GM12878 (cell line): Measurements from ENCODE around the gene PRR13. TPM values are rescaled to one million over a fixed set of nuclear protein-coding genes. Genes with fewer than 3 reads are reported as not detected.
A peak's percentile ranks its signal among the peaks of the same experiment; 100 is the strongest.

Source experiments
- CHD2 ChIP-seq: IDR thresholded peaks from 2 replicates; pipeline ENCODE4 v1.6.1; 2011; ENCODE audit warnings: low read depth, low read length, improper control_type of control experiment, borderline replicate concordance
- FOS ChIP-seq: IDR thresholded peaks from 3 replicates; pipeline ENCODE4 v1.6.1; 2011; ENCODE audit warnings: borderline replicate concordance; ENCODE audit not compliant: insufficient read length; ENCODE audit errors: extremely low read depth
- HDGF ChIP-seq: fragments of 450-650 bp; IDR thresholded peaks from 2 replicates; pipeline ENCODE4 v1.6.1; 2016; ENCODE audit warnings: antibody characterized with exemption
- JUNB ChIP-seq: IDR thresholded peaks from 2 replicates; pipeline ENCODE4 v1.6.1; 2016; ENCODE audit warnings: antibody characterized with exemption, mild to moderate bottlenecking
- SMC3 ChIP-seq: IDR thresholded peaks from 2 replicates; pipeline ENCODE4 v1.6.1; 2011; ENCODE audit warnings: low read length, improper control_type of control experiment, borderline replicate concordance
- ZBED1 ChIP-seq: IDR thresholded peaks from 2 replicates; pipeline ENCODE4 v1.6.1; 2016; ENCODE audit warnings: borderline replicate concordance
- ZNF687 ChIP-seq: fragments of 450-650 bp; IDR thresholded peaks from 2 replicates; pipeline ENCODE4 v1.6.1; 2017; ENCODE audit warnings: mild to moderate bottlenecking, moderate library complexity
- polyA plus RNA-seq, 11 experiments: library from polyadenylated mRNA; depleted of rRNA in 4 of 11; unstranded in 6 of 11; stranded (reverse) in 5 of 11; fragments of >200 nt; fragmentation: Nextera tagmentation in 4 of 11; fragmentation: Illumina TruSeq in 1 of 11; extraction: Ambion mirVana in 4 of 11; extraction: Trizol in 1 of 11; gene quantifications; 1 replicate in 1 of 11; 2 replicates in 10 of 11; pipeline versions ENCODE4 v1.2.1 to v1.2.3, GENCODE V29; 2011 to 2016; ENCODE audit warnings: inconsistent platforms in 2 of 11, missing spikeins in 2 of 11, low read depth in 1 of 11
- total RNA-seq, 4 experiments: library from RNA; depleted of rRNA in 3 of 4; stranded (reverse); fragments of >200 nt in 3 of 4; fragmentation: Illumina TruSeq in 1 of 4; extraction: Trizol in 1 of 4; gene quantifications; 2 replicates each; pipeline versions ENCODE4 v1.2.1 to v1.2.3, GENCODE V29; 2013 to 2021
- TF ChIP-seq, protein P1 (sequence below): fragments of 450-650 bp; IDR thresholded peaks from 2 replicates; pipeline ENCODE4 v1.6.1; 2016; ENCODE audit warnings: mild to moderate bottlenecking
- TF ChIP-seq, protein P2 (sequence below): fragments of 150-350 bp; IDR thresholded peaks from 2 replicates; pipeline ENCODE4 v1.6.1; 2014; ENCODE audit warnings: mild to moderate bottlenecking, low read depth, low read length
- TF ChIP-seq, protein P3 (sequence below): fragments of 450-650 bp; IDR thresholded peaks from 2 replicates; pipeline ENCODE4 v1.6.1; 2018; ENCODE audit warnings: mild to moderate bottlenecking, low read depth, moderate library complexity; ENCODE audit not compliant: partially characterized antibody
- TF ChIP-seq, protein P4 (sequence below): IDR thresholded peaks from 2 replicates; pipeline ENCODE4 v1.6.1; 2012; ENCODE audit warnings: mild to moderate bottlenecking, low read depth, low read length

The PRR13 gene
- total and polyA plus RNA-seq, 10 of the 15 experiments (the other 5 are each of a cell fraction or from before 2014, with no cell fraction given) = 94.2 to 462 (median 276) TPM

GRCh38 chr12:53452159-53453077 is 10.9 kb downstream of the PRR13 start (continued):
- TF ChIP-seq ZNF687 (0 out of 2 replicates have a peak, but pooled peaks have one; percentile 40), FOS (no peak), CHD2 (peak; percentile 84), JUNB (no peak), HDGF (no peak), ZBED1 (no peak), SMC3 (no peak)
- TF ChIP-seq, protein P1, sequence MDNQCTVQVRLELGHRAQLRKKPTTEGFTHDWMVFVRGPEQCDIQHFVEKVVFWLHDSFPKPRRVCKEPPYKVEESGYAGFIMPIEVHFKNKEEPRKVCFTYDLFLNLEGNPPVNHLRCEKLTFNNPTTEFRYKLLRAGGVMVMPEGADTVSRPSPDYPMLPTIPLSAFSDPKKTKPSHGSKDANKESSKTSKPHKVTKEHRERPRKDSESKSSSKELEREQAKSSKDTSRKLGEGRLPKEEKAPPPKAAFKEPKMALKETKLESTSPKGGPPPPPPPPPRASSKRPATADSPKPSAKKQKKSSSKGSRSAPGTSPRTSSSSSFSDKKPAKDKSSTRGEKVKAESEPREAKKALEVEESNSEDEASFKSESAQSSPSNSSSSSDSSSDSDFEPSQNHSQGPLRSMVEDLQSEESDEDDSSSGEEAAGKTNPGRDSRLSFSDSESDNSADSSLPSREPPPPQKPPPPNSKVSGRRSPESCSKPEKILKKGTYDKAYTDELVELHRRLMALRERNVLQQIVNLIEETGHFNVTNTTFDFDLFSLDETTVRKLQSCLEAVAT = no peak
- TF ChIP-seq, protein P2, sequence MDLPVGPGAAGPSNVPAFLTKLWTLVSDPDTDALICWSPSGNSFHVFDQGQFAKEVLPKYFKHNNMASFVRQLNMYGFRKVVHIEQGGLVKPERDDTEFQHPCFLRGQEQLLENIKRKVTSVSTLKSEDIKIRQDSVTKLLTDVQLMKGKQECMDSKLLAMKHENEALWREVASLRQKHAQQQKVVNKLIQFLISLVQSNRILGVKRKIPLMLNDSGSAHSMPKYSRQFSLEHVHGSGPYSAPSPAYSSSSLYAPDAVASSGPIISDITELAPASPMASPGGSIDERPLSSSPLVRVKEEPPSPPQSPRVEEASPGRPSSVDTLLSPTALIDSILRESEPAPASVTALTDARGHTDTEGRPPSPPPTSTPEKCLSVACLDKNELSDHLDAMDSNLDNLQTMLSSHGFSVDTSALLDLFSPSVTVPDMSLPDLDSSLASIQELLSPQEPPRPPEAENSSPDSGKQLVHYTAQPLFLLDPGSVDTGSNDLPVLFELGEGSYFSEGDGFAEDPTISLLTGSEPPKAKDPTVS = no peak
- TF ChIP-seq, protein P3, sequence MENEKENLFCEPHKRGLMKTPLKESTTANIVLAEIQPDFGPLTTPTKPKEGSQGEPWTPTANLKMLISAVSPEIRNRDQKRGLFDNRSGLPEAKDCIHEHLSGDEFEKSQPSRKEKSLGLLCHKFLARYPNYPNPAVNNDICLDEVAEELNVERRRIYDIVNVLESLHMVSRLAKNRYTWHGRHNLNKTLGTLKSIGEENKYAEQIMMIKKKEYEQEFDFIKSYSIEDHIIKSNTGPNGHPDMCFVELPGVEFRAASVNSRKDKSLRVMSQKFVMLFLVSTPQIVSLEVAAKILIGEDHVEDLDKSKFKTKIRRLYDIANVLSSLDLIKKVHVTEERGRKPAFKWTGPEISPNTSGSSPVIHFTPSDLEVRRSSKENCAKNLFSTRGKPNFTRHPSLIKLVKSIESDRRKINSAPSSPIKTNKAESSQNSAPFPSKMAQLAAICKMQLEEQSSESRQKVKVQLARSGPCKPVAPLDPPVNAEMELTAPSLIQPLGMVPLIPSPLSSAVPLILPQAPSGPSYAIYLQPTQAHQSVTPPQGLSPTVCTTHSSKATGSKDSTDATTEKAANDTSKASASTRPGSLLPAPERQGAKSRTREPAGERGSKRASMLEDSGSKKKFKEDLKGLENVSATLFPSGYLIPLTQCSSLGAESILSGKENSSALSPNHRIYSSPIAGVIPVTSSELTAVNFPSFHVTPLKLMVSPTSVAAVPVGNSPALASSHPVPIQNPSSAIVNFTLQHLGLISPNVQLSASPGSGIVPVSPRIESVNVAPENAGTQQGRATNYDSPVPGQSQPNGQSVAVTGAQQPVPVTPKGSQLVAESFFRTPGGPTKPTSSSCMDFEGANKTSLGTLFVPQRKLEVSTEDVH = no peak
- TF ChIP-seq, protein P4, sequence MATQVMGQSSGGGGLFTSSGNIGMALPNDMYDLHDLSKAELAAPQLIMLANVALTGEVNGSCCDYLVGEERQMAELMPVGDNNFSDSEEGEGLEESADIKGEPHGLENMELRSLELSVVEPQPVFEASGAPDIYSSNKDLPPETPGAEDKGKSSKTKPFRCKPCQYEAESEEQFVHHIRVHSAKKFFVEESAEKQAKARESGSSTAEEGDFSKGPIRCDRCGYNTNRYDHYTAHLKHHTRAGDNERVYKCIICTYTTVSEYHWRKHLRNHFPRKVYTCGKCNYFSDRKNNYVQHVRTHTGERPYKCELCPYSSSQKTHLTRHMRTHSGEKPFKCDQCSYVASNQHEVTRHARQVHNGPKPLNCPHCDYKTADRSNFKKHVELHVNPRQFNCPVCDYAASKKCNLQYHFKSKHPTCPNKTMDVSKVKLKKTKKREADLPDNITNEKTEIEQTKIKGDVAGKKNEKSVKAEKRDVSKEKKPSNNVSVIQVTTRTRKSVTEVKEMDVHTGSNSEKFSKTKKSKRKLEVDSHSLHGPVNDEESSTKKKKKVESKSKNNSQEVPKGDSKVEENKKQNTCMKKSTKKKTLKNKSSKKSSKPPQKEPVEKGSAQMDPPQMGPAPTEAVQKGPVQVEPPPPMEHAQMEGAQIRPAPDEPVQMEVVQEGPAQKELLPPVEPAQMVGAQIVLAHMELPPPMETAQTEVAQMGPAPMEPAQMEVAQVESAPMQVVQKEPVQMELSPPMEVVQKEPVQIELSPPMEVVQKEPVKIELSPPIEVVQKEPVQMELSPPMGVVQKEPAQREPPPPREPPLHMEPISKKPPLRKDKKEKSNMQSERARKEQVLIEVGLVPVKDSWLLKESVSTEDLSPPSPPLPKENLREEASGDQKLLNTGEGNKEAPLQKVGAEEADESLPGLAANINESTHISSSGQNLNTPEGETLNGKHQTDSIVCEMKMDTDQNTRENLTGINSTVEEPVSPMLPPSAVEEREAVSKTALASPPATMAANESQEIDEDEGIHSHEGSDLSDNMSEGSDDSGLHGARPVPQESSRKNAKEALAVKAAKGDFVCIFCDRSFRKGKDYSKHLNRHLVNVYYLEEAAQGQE = no peak
